ENCODE data around the gene SMIM23.

DNA sequence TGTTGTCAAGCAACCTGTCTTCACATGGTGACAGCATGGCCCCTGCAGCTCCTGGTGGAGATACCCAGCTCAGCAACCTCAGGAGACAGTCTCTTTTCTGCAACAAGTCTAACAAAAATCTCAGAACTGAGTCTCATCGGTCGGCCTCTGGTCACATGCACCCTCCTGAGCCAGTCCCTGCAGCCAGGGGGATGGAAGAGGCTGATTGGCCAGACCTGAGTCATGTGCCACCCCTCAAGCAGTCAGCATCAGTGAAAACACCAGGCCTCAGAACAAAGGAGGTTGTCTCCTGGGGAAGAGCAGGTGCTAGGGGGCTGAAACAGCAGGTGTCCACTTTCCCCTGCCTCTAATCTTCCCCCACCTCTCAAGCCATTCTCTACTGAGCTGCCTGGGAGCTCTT lies 54.4 kb downstream of the SMIM23 start:
- TF ChIP-seq, protein P1, sequence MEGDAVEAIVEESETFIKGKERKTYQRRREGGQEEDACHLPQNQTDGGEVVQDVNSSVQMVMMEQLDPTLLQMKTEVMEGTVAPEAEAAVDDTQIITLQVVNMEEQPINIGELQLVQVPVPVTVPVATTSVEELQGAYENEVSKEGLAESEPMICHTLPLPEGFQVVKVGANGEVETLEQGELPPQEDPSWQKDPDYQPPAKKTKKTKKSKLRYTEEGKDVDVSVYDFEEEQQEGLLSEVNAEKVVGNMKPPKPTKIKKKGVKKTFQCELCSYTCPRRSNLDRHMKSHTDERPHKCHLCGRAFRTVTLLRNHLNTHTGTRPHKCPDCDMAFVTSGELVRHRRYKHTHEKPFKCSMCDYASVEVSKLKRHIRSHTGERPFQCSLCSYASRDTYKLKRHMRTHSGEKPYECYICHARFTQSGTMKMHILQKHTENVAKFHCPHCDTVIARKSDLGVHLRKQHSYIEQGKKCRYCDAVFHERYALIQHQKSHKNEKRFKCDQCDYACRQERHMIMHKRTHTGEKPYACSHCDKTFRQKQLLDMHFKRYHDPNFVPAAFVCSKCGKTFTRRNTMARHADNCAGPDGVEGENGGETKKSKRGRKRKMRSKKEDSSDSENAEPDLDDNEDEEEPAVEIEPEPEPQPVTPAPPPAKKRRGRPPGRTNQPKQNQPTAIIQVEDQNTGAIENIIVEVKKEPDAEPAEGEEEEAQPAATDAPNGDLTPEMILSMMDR (IDR thresholded peaks at IDR 0.05), result no peak
- TF ChIP-seq GABPA (IDR thresholded peaks at IDR 0.05; ENCODE audit: low read depth) (no peak), CHD2 (IDR thresholded peaks at IDR 0.05; ENCODE audit: low read length, partially characterized antibody) (no peak), POLR2AphosphoS5 (IDR thresholded peaks at IDR 0.05; ENCODE audit: low read depth, low read length) (no peak), RAD21 (IDR thresholded peaks at IDR 0.05; ENCODE audit: low read length) (no peak), EP300 (IDR thresholded peaks at IDR 0.05; ENCODE audit: borderline replicate concordance in 1 of 2, low read depth in 1 of 2, low read length in 1 of 2) (no peak)
- TF ChIP-seq, protein P2, sequence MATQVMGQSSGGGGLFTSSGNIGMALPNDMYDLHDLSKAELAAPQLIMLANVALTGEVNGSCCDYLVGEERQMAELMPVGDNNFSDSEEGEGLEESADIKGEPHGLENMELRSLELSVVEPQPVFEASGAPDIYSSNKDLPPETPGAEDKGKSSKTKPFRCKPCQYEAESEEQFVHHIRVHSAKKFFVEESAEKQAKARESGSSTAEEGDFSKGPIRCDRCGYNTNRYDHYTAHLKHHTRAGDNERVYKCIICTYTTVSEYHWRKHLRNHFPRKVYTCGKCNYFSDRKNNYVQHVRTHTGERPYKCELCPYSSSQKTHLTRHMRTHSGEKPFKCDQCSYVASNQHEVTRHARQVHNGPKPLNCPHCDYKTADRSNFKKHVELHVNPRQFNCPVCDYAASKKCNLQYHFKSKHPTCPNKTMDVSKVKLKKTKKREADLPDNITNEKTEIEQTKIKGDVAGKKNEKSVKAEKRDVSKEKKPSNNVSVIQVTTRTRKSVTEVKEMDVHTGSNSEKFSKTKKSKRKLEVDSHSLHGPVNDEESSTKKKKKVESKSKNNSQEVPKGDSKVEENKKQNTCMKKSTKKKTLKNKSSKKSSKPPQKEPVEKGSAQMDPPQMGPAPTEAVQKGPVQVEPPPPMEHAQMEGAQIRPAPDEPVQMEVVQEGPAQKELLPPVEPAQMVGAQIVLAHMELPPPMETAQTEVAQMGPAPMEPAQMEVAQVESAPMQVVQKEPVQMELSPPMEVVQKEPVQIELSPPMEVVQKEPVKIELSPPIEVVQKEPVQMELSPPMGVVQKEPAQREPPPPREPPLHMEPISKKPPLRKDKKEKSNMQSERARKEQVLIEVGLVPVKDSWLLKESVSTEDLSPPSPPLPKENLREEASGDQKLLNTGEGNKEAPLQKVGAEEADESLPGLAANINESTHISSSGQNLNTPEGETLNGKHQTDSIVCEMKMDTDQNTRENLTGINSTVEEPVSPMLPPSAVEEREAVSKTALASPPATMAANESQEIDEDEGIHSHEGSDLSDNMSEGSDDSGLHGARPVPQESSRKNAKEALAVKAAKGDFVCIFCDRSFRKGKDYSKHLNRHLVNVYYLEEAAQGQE (IDR thresholded peaks at IDR 0.05; ENCODE audit: low read depth, low read length), result no peak
- TF ChIP-seq, protein P3, sequence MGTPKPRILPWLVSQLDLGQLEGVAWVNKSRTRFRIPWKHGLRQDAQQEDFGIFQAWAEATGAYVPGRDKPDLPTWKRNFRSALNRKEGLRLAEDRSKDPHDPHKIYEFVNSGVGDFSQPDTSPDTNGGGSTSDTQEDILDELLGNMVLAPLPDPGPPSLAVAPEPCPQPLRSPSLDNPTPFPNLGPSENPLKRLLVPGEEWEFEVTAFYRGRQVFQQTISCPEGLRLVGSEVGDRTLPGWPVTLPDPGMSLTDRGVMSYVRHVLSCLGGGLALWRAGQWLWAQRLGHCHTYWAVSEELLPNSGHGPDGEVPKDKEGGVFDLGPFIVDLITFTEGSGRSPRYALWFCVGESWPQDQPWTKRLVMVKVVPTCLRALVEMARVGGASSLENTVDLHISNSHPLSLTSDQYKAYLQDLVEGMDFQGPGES (IDR thresholded peaks at IDR 0.05; ENCODE audit: low read depth, low read length), result no peak
